ENCODE measurements around the gene FAM3B.

GRCh38 chr21:41337515-41337914 lies 20.9 kb downstream of the FAM3B start:
- no peak for TF ChIP-seq ZNF184 (tag by site-specific recombination; IDR thresholded peaks at IDR 0.05)
- no peak for TF ChIP-seq CTCF (tag by site-specific recombination; IDR thresholded peaks at IDR 0.05)
- no peak for TF ChIP-seq ATF2 (tag by site-specific recombination; IDR thresholded peaks at IDR 0.05; ENCODE audit: low read depth)

All from HEK293 (cell line).